B cell (primary cell): ENCODE measurements around the gene PTPRG.

ENCODE experiments used
- CTCF ChIP-seq: fragments of 200-600 bp; IDR thresholded peaks from one replicate; pipeline ENCODE4 v1.8.0; 2022; ENCODE audit warnings: antibody characterized with exemption, mild to moderate bottlenecking
- EZH2 ChIP-seq: IDR thresholded peaks from 2 replicates; pipeline ENCODE4 v1.6.1; 2012; ENCODE audit warnings: borderline replicate concordance, low read depth, mild to moderate bottlenecking, moderate library complexity, low read length; ENCODE audit not compliant: insufficient read depth, poor library complexity, severe bottlenecking

- no peak for TF ChIP-seq CTCF
- TF ChIP-seq EZH2 = no peak
Measured at GRCh38 chr3:62164746-62165145, 603.4 kb downstream of the PTPRG start.
